SK-N-SH (cell line): ENCODE measurements around the gene MYOM1. TPM values are rescaled to one million over a fixed set of nuclear protein-coding genes. Genes with fewer than 3 reads are reported as not detected.

Source experiments
- CTCF ChIA-PET: fragments of 300-600, 350-600 bp; formaldehyde crosslinking; extraction: SDS; loops from one replicate; lab custom pipeline; 2021; lab: Yijun Ruan, JAX
- POLR2A ChIA-PET: fragments of 350-600 bp; sonication (Branson Sonifier 250); formaldehyde crosslinking; extraction: SDS; loops from one replicate; lab custom pipeline; 2020; ENCODE audit warnings: antibody characterized with exemption, inconsistent platforms; lab: Yijun Ruan, JAX
- DNase-seq: peaks from one replicate; pipeline ENCODE4 v3.0.0; 2012
- H2AFZ ChIP-seq: fragments of 200-600 bp; sonication (generic); 2 replicates; pipeline ENCODE4 v1.8.1; 2016; ENCODE audit warnings: antibody characterized with exemption, mild to moderate bottlenecking, low read depth
- H3F3A ChIP-seq: fragments of 200-600 bp; sonication (generic); replicated peaks from 2 replicates; pipeline ENCODE3; 2016; ENCODE audit warnings: antibody characterized with exemption, mild to moderate bottlenecking; ENCODE audit not compliant: insufficient read depth
- H3K27ac ChIP-seq, 2 experiments: fragments of 200-500 bp in 1 of 2; fragments of 200-600 bp in 1 of 2; sonication (Bioruptor generic) in 1 of 2; sonication (generic), shearing (Covaris generic) in 1 of 2; 2 replicates each; pipeline versions ENCODE4 v1.5.1 to v1.6.1; 2014 to 2016; ENCODE audit warnings: low read depth in 2 of 2, inconsistent platforms in 1 of 2, low read length in 1 of 2, mild to moderate bottlenecking in 1 of 2, mixed read lengths in 1 of 2
- H3K27me3 ChIP-seq: fragments of 200-600 bp; sonication (generic), shearing (Covaris generic); 2 replicates; pipeline ENCODE4 v1.6.1; 2016; ENCODE audit warnings: mixed run types; ENCODE audit not compliant: insufficient read depth
- H3K36me3 ChIP-seq, 2 experiments: fragments of 200-500 bp in 1 of 2; fragments of 200-600 bp in 1 of 2; sonication (Bioruptor generic) in 1 of 2; sonication (generic) in 1 of 2; replicated peaks in 1 of 2; 2 replicates each; pipeline versions ENCODE3 to v1.5.1; 2014 to 2016; ENCODE audit warnings: low read length in 1 of 2, mild to moderate bottlenecking in 1 of 2; ENCODE audit not compliant: insufficient read depth in 2 of 2, control insufficient read depth in 1 of 2
- H3K4me1 ChIP-seq, 2 experiments: fragments of 200-500 bp in 1 of 2; fragments of 200-600 bp in 1 of 2; sonication (Bioruptor generic) in 1 of 2; sonication (generic), shearing (Covaris generic) in 1 of 2; 2 replicates each; pipeline versions ENCODE4 v1.5.1 to v1.6.1; 2014 to 2016; ENCODE audit warnings: low read depth in 1 of 2, low read length in 1 of 2, mixed run types in 1 of 2; ENCODE audit not compliant: insufficient read depth in 2 of 2, control insufficient read depth in 1 of 2
- H3K4me2 ChIP-seq: fragments of 200-600 bp; sonication (generic), shearing (Covaris generic); 2 replicates; pipeline ENCODE4 v1.6.1; 2017; ENCODE audit warnings: mixed run types
- H3K4me3 ChIP-seq, 2 experiments: fragments of 200-500 bp in 1 of 2; fragments of 200-600 bp in 1 of 2; sonication (Bioruptor generic) in 1 of 2; sonication (generic), shearing (Covaris generic) in 1 of 2; 2 replicates each; pipeline versions ENCODE4 v1.5.1 to v1.8.1; 2014 to 2016; ENCODE audit warnings: low read depth in 2 of 2, inconsistent platforms in 1 of 2, low read length in 1 of 2, mild to moderate bottlenecking in 1 of 2, mixed read lengths in 1 of 2, moderate library complexity in 1 of 2
- H3K79me2 ChIP-seq: fragments of 200-600 bp; sonication (generic); 2 replicates; pipeline ENCODE4 v1.8.1; 2017; ENCODE audit warnings: mild to moderate bottlenecking; ENCODE audit not compliant: insufficient read depth
- H3K9ac ChIP-seq: fragments of 200-600 bp; sonication (generic); 2 replicates; pipeline ENCODE4 v1.6.1; 2017; ENCODE audit warnings: mixed run types
- H3K9me2 ChIP-seq: fragments of 200-600 bp; sonication (generic); 2 replicates; pipeline ENCODE4 v1.6.1; 2017; ENCODE audit warnings: mixed run types
- H3K9me3 ChIP-seq: fragments of 200-600 bp; sonication (generic); 2 replicates; pipeline ENCODE4 v1.6.1; 2017; ENCODE audit warnings: mixed run types, mild to moderate bottlenecking, moderate library complexity
- H4K20me1 ChIP-seq: fragments of 200-600 bp; sonication (generic); 2 replicates; pipeline ENCODE4 v1.6.1; 2017; ENCODE audit warnings: mild to moderate bottlenecking, mixed run types; ENCODE audit not compliant: insufficient read depth
- MXI1 ChIP-seq: IDR thresholded peaks from 2 replicates; pipeline ENCODE4 v1.6.1; 2012; ENCODE audit warnings: mild to moderate bottlenecking, low read depth, low read length, improper control_type of control experiment
- NFIC ChIP-seq: IDR thresholded peaks from 2 replicates; pipeline ENCODE4 v1.4.0; 2012; ENCODE audit warnings: borderline replicate concordance
- SIN3A ChIP-seq: IDR thresholded peaks from 2 replicates; pipeline ENCODE4 v1.6.1; 2012; ENCODE audit warnings: low read depth, mild to moderate bottlenecking, low read length, moderate library complexity, borderline replicate concordance
- TAF1 ChIP-seq: IDR thresholded peaks from 2 replicates; pipeline ENCODE4 v1.6.1; 2012; ENCODE audit warnings: low read depth, mild to moderate bottlenecking, low read length, moderate library complexity, borderline replicate concordance
- WGBS: methylation state at CpG from one replicate; pipeline ENCODE4 v1.1.6; 2017; ENCODE audit warnings: low lambda C conversion rate; 5-methylcytosine and 5-hydroxymethylcytosine counted together
- polyA plus RNA-seq, 3 experiments: library from polyadenylated mRNA; depleted of rRNA; stranded (reverse); fragments of >200 nt; gene quantifications; 2 replicates each; pipeline ENCODE4 v1.2.3, GENCODE V29; 2012
- TF ChIP-seq, protein P1 (sequence below): IDR thresholded peaks from 2 replicates; pipeline ENCODE4 v1.6.1; 2012; ENCODE audit warnings: mild to moderate bottlenecking, low read depth, low read length, moderate library complexity

Gene MYOM1
- polyA plus RNA-seq, 1 of the 3 experiments (the other 2 are of a cell fraction): 0.07 TPM

- TF ChIP-seq, protein P1, sequence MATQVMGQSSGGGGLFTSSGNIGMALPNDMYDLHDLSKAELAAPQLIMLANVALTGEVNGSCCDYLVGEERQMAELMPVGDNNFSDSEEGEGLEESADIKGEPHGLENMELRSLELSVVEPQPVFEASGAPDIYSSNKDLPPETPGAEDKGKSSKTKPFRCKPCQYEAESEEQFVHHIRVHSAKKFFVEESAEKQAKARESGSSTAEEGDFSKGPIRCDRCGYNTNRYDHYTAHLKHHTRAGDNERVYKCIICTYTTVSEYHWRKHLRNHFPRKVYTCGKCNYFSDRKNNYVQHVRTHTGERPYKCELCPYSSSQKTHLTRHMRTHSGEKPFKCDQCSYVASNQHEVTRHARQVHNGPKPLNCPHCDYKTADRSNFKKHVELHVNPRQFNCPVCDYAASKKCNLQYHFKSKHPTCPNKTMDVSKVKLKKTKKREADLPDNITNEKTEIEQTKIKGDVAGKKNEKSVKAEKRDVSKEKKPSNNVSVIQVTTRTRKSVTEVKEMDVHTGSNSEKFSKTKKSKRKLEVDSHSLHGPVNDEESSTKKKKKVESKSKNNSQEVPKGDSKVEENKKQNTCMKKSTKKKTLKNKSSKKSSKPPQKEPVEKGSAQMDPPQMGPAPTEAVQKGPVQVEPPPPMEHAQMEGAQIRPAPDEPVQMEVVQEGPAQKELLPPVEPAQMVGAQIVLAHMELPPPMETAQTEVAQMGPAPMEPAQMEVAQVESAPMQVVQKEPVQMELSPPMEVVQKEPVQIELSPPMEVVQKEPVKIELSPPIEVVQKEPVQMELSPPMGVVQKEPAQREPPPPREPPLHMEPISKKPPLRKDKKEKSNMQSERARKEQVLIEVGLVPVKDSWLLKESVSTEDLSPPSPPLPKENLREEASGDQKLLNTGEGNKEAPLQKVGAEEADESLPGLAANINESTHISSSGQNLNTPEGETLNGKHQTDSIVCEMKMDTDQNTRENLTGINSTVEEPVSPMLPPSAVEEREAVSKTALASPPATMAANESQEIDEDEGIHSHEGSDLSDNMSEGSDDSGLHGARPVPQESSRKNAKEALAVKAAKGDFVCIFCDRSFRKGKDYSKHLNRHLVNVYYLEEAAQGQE: no peak
- TF ChIP-seq MXI1 (no peak), SIN3A (no peak), TAF1 (no peak)
These were observed 29.2 kb downstream of the MYOM1 start (continued) for GRCh38 chr18:3190610-3191009.

DNA sequence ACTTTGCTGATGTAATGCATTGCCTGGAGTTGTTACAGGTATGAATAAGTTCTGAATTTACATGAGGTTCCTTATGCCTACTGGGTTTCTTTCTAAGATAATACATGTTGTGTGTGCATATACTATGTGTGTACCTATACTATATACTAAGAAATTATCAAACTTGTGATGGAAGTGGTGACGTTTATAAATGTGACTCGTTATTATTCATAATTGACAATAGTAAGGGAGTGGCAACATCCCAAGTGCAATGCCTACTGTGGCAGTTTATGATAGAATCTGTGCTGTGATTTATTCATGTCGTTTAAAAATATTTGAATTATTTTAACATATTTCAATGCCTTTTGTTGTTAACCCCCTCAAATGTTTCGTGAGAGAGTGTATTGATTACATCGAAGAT lies 29.9 kb downstream of the MYOM1 start:
- no peak for DNase-seq
- ChIA-PET POLR2A (no interaction called here), CTCF (no interaction called here)
- H3K9me2 ChIP-seq: no peaks in the 10 kb centered on the region
- H3K36me3 ChIP-seq: no peaks in the 10 kb centered on the region
- no peaks in the 10 kb centered on the region for H4K20me1 ChIP-seq
- no peak overlapping the region for H3K4me2 ChIP-seq
- H3K4me3 ChIP-seq: no peak overlapping the region
- H3K79me2 ChIP-seq: no peaks in the 10 kb centered on the region
- H2AFZ ChIP-seq: no peak overlapping the region
- 68% methylated on average over 5 of the region's 5 CpGs for WGBS
- H3F3A ChIP-seq: no peaks in the 10 kb centered on the region
- no peak overlapping the region for H3K9ac ChIP-seq
- H3K4me1 ChIP-seq: no peaks in the 10 kb centered on the region; a peak in 1 of 4 replicates
- H3K27me3 ChIP-seq: no peaks in the 10 kb centered on the region
- no peak overlapping the region for H3K27ac ChIP-seq
- TF ChIP-seq, protein P1: no peak
- TF ChIP-seq NFIC: no peak
- no peaks in the 10 kb centered on the region for H3K9me3 ChIP-seq
